Posterior cingulate gyrus (tissue), 11 donors: ENCODE measurements around the gene SCUBE1.
A peak's percentile ranks its signal among the peaks of the same experiment; 100 is the strongest.

ENCODE experiments used
- DNase-seq, 10 donors: peaks; one replicate each; pipeline versions ENCODE4 v3.0.0 to v3.0.0-alpha.2; 2020 to 2021; ENCODE audit warnings: mixed read lengths in 3 of 10
- intact Hi-C: fragments of 100-400 bp; cut with DNase I; formaldehyde crosslinking; loops from one replicate; pipeline ENCODE4 v1.15.1; 2023

SCUBE1 gene

DNA sequence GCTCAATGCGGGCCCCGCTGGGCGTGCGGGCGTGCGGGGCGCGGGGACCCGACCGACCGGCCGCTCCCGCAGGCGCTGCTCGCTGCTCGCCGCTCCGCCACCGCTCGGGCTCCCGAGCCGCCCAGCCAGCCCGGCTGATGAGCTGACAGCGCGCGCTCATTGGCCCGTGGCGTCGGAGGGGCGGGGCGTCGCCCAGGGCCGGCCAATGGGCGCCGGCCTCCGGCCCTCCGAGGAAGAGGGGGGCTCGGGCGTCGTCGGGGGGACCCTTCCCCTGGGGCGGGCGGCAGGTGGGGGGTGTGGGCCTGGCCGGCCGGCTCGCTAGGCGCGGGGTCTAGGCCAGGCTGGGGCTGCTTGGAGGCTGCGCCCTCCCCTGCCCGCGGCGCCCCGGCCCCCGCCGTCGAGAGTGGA lies at the start of gene SCUBE1:
Gene SCUBE1, minus strand, starts transcription at position 111 of the 408 bp plus-strand sequence. CDS start 111 bp downstream, outside the sequence.
- peak in 7 of 10 donors; percentile 17 to 88 (median 46) for DNase-seq
- intact Hi-C loops: no loop called here

GRCh38 chr22:43392385-43392989 lies 49.3 kb upstream of the SCUBE1 start:
- intact Hi-C loops: no loop called here
- DNase-seq: no peak

DNA sequence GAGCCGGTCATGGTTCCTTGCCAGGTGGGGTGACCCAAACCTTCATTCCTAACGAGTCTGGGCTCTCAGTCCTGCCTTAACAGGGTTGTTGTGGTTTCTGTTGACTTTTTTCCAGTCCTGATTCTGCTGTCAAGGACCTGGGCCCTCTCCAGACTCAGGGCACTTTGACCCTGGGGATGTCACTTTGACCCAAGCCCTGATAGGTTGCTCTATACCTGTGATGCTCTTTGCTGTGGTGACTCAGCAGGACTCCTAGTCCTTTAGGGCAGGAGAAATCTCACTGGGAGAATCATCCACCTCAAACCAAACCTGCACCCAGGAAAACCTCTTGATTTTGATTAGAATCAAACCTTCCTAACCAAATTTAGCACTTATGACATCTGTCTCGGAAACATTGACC lies 48.1 kb upstream of the SCUBE1 start:
- intact Hi-C loops: no loop called here
- no peak for DNase-seq

- intact Hi-C loops: no loop called here
- no peak for DNase-seq
These were observed 47.7 kb upstream of the SCUBE1 start for GRCh38 chr22:43390872-43391271.

GRCh38 chr22:43390166-43390565 lies 47.0 kb upstream of the SCUBE1 start:
- no peak for DNase-seq
- intact Hi-C loops: no loop called here

DNA sequence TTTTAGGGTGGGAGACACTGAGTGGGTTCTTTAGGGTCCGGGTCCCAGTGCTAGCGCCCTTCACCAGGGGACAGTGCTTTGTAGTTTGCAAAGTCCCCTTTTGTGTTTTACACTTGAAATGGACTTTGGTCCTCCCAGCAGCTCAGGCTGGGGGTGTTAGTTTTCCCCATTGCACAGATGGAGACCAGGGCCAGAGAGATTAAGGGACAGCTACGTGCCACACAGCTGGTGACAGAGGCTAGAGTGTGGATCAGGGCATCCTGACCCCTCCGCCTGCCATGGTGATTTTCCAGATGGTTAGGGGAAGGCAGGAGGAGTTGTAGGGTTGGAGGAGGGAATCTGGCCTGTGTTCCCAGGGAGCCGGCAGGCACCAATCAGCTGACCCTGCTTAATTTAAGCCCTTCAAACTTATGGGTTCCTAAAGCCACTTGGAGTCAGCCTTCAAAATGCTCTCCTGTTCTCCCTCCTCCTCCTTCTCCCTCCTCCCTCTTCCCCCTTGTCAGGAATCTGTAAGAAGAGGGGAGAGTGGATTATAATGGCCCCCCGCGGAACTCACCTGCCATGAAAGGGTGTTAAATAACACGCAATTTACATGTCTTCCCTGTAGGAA lies 46.2 kb upstream of the SCUBE1 start:
- intact Hi-C loops: loop anchor here (1.0 kb wide), 1 partner anchor 407 kb away; no protein-coding TSS in a partner anchor

GRCh38 chr22:43388420-43388851 lies 45.3 kb upstream of the SCUBE1 start:
- DNase-seq: peak; percentile 69 to 97 (median 85)
- intact Hi-C loops: loop anchor here (1.0 kb wide), 1 partner anchor 438 kb away; no protein-coding TSS in a partner anchor

More for the DNA sequence above, 46.2 kb upstream of the SCUBE1 start:
- DNase-seq: no peak

GRCh38 chr22:43387815-43388214 lies 44.6 kb upstream of the SCUBE1 start:
- DNase-seq: no peak
- intact Hi-C loops: loop anchor here (1.0 kb wide), 1 partner anchor 438 kb away; no protein-coding TSS in a partner anchor

DNA sequence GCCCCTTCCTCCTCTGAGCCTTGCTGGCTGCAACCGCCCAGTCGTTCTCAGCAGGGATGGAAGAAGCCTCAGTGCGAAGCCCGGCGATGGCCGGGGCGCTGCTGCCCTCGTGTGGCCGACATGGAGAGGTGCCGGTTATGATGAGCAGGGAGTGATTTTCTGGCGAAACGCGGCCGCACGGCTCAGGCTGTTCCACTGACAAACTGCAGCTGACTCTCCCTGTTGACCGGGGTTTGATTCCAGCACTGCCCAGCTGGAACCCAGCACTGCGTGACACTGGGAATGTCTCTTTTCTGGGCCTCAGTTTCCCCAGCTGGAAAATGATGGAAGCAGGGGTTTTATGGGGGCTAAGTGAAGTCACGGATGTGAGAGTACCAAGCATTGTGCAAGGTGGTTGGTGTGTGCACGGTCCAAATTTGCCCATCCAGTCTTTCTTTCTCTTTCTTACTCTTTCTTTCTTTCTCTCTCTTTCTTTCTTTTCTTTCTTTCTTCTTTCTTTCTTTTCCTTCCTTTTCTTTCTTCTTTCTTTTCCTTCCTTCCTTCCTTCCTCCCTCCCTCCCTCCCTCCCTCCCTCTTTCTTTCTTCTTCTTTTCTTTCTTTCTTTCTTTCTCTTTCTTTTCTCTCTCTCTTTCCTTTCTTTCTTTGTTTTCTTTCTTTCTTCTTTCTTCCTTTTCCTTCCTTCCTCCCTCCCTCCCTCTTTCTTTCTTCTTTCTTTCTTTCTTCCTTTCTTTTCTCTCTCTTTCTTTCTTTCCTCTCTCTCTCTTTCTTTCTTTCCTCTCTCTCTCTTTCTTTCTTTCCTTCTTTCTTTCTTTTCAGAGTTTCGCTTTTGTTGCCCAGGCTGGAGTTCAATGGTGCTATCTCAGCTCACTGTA lies 42.8 kb upstream of the SCUBE1 start:
- DNase-seq: peak; percentile 66 to 98 (median 83)
- intact Hi-C loops: loop anchor here (1.0 kb wide), 2 partner anchors 112 to 155 kb away; no protein-coding TSS in a partner anchor

DNA sequence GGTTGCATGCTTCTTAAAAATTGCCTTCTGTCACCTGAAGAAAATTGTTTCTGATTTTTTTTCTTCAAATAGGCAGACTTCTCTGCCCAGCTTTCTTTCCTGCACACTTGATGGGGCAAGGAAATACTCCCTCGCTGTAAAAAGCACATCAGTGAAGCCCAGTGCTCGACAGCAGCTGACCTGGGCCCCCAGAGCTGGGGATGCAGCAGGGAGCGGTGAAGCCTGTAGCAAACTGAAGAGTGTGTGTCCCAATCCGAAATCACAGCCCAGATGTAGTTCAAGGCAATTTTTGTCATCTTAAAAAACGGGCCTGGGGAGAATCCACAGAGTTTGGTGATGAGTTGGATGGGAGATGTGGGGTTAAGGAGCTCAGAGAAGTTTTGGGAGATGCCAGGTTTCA lies 41.7 kb upstream of the SCUBE1 start:
- intact Hi-C loops: loop anchor here (1.0 kb wide), 2 partner anchors 111 to 154 kb away; no protein-coding TSS in a partner anchor
- no peak for DNase-seq

GRCh38 chr22:43381693-43382092 lies 38.5 kb upstream of the SCUBE1 start:
- intact Hi-C loops: no loop called here

DNA sequence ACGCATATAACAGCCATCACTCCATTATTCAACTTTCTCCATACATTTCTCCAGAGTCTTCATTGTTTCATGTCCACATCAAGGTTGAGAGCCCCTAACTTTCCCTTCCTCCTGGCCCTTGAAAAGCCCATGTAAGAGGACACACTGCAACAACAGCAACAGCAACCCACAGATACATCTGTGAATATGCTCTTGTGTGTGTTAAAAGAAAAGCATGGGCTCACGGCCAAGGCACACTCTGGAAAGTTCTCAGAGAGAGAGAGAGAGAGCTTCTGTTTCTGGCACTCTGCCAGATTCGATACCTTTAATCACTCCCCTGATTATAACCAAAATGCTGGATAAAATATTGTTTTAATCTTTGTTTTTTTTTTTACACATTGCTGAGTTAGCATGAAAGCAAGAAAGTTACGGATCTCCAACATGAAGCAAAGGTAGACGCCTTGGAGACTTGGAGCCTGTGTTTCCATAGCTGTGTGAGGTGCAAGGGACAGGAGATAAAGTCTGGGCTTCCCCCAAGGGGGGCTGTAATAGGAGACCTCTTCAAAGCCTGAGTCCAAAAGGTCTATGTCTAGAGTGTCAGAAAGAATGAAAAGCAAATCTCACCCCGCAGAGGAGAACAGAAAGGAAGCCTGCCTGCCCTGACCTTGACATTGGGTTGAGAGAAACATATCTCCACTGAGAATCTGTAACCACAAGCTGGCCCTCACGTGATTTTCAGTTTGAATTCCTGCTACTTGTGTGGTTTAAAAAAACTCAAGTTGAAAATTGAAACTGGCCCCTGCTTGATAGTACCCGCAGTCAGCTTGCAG lies 34.9 kb upstream of the SCUBE1 start:
- DNase-seq: no peak
- intact Hi-C loops: no loop called here

More at GRCh38 chr22:43381693-43382092, 38.5 kb upstream of the SCUBE1 start:
- no peak for DNase-seq

DNA sequence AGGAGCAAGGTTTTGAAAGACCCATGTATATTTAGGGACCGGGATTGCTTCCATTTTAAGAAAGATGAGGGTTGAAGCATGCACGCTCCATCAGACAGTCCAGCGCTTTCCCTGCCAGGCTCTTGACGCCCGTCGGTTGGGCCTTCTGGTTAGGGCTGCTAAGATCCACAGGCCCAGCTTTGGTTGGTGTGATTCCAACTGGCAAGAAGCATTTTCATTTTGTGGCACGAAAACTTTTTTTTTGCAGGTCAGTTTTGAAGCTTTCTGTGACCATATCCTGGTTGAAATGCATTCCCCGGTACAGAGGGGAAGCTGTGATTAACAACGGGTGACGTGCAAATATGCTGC lies 34.4 kb upstream of the SCUBE1 start:
- DNase-seq: peak in 5 of 10 donors; percentile 8 to 92 (median 44)
- intact Hi-C loops: no loop called here

DNA sequence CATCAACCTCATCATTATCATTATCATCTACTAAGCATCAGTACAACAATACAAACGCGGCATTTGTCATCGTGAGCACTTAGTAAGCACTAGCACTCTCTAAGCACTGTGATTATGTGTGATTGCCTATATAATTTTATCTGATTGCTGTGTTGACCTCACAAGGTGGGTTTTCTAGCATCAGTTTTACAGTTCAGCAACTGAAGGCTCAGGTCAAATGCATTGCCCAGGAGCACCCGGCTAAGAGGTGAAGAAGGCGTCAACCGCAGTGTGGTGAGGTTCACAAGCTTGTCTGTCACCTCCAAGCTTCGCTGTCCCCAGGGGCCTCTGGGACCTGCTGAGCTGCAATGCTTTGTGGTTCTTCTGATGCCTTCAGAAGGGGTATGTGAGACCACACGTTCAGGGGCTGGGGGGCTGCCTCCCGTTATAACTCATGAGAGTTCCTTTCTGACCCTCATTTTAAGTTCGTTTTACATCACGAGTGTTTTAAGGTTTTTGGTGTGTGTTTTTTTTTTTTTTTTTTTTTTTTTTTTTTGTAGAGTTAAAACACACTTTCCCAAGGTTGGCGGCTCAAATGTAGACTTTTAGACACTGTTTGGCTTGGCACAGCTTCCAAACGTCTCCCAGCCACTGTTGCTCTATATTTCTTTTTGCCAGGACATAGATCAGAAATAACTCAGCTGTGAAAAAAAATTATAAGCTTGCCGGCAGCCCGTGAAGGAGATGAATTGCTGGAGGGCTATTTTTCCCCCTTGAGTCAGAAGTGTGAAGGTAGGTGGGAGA lies 33.8 kb upstream of the SCUBE1 start:
- intact Hi-C loops: no loop called here
- peak in 2 of 10 donors; percentile 10 to 22 for DNase-seq

GRCh38 chr22:43375951-43376455 lies 32.8 kb upstream of the SCUBE1 start:
- DNase-seq: no peak
- intact Hi-C loops: no loop called here

GRCh38 chr22:43370036-43370435 lies 26.9 kb upstream of the SCUBE1 start:
- DNase-seq: no peak
- intact Hi-C loops: no loop called here

- no peak for DNase-seq
- intact Hi-C loops: no loop called here
These were observed 22.7 kb upstream of the SCUBE1 start for GRCh38 chr22:43365715-43366440.

DNA sequence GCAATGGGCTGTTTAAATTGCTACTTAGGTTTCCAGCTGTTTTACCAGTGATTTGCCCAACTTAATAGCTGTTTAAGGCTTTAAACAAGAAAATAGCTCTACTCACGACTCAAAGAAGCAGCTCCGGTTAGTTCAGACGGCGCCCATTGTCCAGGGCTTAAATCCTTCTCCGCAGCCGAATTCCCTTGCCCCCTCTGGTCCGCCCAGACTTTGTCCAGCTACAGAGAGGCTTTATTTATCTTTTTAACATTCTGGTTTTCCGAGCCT lies 20.9 kb upstream of the SCUBE1 start:
- peak in 1 of 10 donors; percentile 32 for DNase-seq

More for the DNA sequence above, 20.9 kb upstream of the SCUBE1 start:
- intact Hi-C loops: no loop called here
